Measurements from ENCODE around the gene BABAM2.

DNA sequence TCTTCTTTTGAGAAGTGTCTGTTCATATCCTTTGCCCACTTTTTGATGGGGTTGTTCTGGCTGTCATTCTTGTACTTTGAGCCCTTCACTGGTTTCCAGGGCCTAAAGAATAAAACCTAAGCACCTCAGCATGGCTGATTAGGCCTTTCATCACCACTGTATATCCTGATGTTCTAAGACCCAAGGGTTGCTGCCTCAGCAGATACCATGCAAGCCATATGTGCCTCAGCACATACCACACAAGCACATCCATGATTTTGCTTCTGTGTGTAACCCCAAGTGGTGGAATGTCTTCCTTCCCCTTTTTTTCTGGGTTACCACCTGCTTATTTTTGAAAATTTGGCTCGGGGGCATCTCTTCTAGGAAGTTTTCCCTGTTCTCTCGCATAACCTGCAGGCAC is 11.7 kb upstream of the BABAM2 start:
- TF ChIP-seq, protein P1, sequence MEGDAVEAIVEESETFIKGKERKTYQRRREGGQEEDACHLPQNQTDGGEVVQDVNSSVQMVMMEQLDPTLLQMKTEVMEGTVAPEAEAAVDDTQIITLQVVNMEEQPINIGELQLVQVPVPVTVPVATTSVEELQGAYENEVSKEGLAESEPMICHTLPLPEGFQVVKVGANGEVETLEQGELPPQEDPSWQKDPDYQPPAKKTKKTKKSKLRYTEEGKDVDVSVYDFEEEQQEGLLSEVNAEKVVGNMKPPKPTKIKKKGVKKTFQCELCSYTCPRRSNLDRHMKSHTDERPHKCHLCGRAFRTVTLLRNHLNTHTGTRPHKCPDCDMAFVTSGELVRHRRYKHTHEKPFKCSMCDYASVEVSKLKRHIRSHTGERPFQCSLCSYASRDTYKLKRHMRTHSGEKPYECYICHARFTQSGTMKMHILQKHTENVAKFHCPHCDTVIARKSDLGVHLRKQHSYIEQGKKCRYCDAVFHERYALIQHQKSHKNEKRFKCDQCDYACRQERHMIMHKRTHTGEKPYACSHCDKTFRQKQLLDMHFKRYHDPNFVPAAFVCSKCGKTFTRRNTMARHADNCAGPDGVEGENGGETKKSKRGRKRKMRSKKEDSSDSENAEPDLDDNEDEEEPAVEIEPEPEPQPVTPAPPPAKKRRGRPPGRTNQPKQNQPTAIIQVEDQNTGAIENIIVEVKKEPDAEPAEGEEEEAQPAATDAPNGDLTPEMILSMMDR (IDR thresholded peaks at IDR 0.05): no peak
- TF ChIP-seq EZH2 (IDR thresholded peaks at IDR 0.05): no peak

Data from neural progenitor cell (in vitro differentiated cells).